GM19351 (cell line): ENCODE results near the gene MTCL1.

Experiments used
- ATAC-seq: cut with Tn5 transposase; IDR thresholded peaks from one replicate; pipeline ENCODE4 v1.9.1; 2021; ENCODE audit warnings: mild to moderate bottlenecking, moderate library complexity; ENCODE audit not compliant: unreplicated experiment

MTCL1 gene

DNA sequence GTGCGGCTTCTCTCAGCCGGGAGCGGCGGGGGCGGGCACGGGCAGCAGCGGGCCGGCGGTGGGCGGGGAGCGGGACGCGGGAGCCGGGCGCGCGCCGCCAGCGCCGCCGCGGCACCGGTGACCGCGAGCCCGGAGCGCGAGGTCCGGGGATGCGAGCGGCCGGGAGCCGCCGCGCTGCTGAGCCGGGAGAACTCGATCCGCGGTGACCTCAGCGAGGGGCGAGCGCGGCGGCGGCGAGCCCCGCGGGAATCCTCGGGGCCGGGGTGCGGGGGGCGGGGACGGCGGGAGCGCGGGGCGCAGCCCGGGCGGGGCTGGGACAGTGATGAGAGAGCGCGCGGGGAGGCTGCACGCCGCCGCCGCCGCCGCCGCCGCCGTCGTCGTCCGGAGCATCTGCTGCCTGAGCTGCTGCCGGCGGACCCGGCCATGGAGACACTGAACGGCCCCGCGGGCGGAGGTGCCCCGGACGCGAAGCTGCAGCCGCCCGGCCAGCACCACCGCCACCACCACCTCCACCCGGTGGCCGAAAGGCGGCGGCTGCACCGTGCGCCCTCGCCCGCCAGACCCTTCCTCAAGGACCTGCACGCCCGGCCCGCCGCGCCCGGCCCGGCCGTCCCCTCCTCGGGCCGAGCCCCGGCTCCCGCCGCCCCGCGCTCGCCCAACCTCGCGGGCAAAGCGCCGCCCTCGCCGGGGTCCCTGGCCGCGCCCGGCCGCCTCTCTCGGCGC lies at the start of gene MTCL1:
Gene MTCL1 (plus strand): TSS at position 319 of the 723 bp plus-strand sequence. CDS start 105 bp downstream, at position 424.
- peak; percentile 51 for ATAC-seq

DNA sequence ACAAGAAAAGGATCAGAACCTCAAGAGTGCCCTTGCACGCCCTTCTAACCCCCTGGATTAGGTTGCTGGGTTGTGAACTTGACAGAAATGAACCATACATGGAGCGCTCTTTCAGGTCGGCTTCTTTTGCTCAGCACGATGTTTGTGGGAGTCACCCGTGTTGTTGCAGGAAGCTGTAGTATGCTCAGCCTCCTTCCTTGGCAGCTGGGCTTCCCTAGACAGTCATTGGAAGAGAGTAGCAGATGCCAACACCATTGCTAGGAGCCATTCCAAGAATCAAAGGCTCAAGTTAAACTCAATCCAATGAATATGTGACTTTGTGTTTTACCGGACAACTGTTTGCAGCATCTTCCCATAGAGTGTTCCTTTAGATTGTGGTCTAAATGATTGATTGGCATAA lies 49.1 kb upstream of the MTCL1 start:
- ATAC-seq = no peak

DNA sequence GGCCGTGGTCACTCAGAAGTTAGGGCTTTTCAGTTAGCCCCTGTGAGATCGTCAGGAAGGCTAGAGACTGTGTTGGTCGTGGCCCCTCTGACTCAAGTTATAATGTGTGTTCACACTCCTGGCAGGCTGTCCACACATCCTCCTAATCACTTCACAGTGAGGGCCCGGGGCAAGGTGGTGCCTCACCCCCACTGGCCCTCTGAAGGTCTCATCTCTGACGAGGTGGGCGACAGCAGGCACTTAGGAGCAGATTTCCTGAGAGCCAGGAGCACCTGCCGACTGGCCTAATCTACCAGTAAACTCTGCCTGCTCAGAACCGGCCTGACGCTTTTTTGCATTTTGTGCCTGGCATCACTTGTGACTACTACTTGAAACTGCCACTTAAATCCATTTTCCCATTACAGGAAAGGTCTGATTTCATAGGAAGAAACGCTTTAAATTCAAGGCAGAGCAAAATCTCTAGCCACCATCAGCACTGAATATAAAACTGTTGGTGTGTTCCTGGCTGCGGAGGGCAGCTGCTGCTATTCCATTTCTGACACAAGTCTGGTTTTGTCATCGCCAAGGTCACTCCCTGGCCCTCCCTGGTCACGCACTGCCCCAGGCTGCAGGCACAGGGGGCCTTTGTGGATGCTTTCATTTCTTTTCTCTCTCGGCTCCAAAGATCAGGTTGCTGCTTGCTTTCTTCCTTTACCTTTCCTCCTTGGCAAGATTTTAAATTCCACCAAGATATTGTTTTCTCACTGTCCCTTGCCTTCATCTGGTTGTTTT lies 48.1 kb upstream of the MTCL1 start:
- ATAC-seq = no peak

DNA sequence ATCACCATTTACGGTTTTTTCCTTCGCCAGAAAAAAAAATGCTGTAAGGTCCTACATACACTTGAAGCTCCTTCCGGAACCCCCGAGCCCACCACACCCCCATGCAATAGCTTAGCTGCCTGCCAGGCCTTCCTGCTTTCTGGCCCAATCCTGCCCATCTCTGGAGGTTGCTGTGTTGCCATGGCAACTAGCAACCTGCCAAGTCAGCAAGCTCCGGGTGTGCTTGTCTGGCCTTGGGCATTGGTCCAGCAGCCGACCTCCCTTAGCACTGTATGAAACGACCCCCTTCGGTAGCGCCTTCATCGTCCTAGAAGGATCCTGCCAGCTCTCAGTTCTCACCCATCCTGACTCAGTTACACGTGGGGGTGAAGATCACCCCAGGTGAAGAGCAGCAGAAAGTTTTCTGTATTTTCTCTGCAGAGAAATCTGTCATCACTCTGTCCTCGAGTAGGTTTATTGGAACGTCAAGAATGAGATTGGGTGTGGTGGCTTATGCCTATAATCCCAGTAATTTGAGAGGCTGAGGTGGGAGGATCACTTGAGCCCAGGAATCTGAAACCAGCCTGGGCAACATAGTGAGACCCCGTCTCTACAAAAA lies 47.4 kb upstream of the MTCL1 start:
- ATAC-seq = no peak

DNA sequence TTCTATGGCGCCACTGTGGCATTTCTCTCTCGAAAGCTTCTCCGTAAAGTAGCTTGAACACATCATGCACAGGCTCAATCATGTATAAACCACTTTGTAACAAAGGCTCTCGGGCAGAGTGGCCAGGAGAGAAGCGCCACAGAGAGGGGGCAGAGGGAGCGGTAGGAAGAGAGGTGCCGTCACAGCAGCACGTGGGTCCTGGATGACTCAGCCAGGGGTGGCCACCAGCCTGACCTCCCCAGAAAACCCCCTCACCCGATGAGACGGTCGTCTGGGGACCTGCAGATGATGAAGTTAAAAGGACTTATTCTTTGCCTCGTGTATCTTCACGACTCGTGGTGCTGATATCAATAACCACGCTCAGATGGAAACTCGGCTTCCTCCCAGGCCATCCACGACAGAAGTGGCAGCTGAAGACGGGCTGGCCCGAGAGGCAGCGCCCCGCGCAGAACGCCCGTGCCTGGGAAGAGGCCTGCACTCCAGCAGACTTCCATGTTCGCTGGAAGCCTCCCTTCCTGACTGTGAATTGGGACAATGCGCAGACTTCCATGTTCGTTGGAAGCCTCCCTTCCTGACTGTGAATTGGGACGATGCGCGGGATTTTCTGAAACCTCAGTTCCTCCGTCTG lies 46.4 kb upstream of the MTCL1 start:
- no peak for ATAC-seq

DNA sequence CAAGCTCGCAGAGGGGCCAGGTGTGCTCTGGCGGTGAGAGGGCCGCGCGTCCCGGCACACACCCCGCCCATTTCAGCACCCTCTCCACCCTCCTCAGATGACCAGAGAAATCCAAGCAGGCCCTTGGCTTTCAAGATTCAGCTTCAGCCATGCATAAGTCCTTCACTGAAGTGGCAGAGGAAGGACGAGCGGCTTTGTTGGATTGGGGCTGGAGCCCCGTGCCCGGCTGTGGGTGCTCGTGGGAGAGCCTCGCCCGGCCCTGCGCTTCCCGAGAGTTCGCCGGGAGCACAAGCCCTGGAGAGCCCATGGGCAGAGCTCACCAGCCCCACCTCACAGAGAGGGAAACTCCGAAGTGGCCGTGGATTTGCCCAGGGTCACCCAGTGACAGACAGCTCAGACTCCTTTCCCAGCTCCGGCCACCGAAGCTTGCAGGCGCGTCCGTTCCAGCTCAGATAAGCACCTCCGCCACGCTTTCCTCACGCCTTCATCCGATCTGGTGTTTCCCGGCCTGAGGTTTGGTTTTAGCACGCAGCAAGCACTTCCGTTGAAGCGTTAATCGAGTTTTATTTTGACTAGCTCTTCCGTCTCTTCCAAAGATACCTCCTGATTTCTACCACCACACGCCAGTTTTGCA lies 45.6 kb upstream of the MTCL1 start:
- ATAC-seq = no peak

GRCh38 chr18:8660316-8660715 lies 45.0 kb upstream of the MTCL1 start:
- ATAC-seq = no peak

GRCh38 chr18:8661754-8662559 lies 43.4 kb upstream of the MTCL1 start:
- ATAC-seq = no peak

DNA sequence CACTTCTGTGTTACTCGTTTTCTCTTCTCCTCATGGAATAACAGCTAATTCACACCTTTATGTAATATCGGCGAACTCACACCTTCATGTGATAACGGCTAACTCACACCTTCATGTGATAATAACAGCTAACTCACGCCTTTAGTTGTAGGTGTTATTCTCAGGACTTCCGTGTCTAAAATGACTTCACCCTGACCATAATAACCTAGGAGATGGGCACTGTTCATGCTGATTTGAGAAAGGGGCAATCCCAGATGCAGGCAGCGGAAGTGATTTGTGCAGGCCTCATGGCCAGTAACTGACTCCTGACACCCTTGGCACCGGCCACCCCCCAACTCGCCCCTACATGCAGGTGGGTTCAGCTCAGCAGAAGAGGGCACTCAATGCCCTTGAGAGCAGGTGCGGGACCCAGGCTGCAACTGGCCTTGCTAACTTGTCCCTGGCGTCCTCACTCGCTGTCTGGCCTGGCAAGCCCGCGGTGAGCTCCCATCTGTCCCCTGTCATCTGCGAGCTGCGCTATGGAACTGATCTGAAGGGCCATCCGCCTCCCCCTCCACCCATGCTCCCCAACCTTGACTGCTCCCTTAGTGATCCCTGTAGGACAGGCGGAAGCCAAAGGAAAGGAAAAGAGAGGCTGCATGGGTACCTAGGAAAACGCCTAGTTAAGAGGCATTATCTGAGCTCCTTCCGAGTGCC lies 42.6 kb upstream of the MTCL1 start:
- no peak for ATAC-seq

GRCh38 chr18:8667846-8668245 lies 37.5 kb upstream of the MTCL1 start:
- no peak for ATAC-seq

- no peak for ATAC-seq
These were observed 37.0 kb upstream of the MTCL1 start for GRCh38 chr18:8668381-8668780.

GRCh38 chr18:8669571-8669970 lies 35.8 kb upstream of the MTCL1 start:
- ATAC-seq = no peak

- peak; percentile 75 for ATAC-seq
These were observed 31.8 kb upstream of the MTCL1 start for GRCh38 chr18:8673256-8674209.

DNA sequence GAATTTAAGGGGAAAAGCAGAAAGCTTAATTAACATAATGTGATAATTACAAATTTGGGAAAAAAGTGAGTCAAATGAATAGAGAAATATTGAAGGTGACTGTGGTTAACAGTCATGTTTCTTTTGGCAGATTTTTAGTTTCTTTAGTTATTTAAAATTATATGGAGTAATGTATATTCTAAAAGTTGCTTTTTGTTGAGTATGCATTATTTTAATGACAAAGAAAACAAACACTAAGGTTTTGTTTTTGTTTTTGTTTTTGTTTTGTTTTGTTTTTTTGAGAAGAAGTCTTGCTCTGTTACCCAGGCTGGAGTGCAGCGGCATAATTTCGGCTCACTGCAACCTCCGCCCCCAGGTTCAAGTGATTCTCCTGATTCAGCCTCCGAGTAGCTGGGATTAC lies 30.3 kb upstream of the MTCL1 start:
- no peak for ATAC-seq

- ATAC-seq = no peak
These were observed 24.2 kb upstream of the MTCL1 start for GRCh38 chr18:8681196-8681595.

DNA sequence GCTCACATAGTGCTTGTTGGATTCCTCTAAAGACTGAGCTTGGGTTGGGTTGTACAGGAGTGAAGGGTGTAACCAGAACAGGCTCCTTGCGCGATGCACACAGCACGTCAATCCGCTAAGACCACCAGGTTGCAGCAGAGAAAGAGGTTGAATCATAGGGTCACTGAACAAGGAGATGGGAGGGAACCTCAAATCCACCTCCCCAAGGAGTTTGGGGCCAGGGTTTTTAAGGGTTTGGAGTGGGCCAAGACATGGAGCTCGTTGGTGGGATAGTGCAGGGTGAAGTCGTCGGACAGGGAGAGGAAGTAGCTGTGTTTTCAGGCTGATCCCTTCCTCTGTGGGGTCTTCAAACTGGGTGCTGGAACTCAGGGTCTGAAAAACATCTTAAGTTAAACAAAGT lies 20.8 kb upstream of the MTCL1 start:
- ATAC-seq = no peak

DNA sequence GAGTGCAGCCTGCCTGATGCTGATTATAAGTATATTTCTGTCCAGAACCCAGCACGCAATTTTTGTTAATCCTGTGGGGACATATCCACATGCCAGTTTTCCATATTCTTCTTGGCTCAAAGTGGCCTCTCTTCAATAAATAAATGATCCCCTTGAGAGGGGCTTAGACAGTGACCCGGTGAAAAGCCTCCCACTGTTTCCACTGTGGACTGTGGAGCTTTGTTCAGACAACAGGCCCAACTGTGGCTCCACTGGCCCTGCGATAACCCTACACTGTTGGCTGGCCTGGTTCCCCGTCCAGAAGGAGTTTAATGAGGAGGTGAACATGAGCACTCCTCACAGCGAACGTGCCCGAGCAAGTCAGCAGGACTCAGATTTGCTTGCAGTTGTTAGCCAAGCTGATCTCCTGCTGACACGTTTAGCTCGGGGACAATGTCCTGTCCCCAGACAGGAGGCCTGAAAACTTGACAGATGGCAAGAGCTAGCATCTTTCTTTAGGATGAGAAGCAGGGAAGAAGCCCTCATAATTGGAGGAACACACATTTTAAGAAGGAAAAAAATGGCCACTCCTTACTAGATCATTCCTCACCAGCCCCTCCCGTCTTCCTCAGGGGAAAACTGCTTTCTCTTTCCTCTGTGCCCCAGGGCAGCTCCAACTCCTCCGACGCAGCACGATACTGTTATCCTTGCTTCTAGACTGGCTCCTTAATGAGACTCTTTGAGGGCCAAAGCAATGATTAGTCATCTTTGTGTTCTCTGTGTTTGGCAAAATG lies 20.0 kb upstream of the MTCL1 start:
- ATAC-seq = no peak

DNA sequence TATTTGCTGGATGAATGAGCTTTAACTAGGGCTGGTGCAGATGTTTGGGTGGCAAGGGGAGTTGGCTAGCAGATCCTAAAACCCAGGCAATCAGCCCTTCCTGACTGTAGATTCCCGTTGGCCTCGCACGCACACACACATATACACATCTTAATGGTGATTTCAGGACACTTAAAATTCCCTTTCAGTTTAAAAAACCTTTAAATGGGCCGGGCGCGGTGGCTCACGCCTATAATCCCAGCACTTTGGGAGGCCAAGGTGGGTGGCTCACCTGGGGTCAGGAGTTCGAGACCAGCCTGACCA lies 19.5 kb upstream of the MTCL1 start:
- no peak for ATAC-seq
